T-cell (primary cell): Measurements from ENCODE around the gene CMC1. TPM values are rescaled to one million over a fixed set of nuclear protein-coding genes. Genes with fewer than 3 reads are reported as not detected.

Experiments used
- ATAC-seq, 4 experiments: fragments of 200-7000 bp in 3 of 4; fragments of 150-1000 bp in 1 of 4; cut with Tn5 transposase; replicated peaks in 1 of 4; 1 replicate in 3 of 4; 2 replicates in 1 of 4; pipeline ENCODE4 v1.10.0; 2021; ENCODE audit warnings: moderate library complexity in 3 of 4, mild to moderate bottlenecking in 2 of 4, moderate number of reproducible peaks in 1 of 4
- CTCF ChIA-PET, 2 donors: fragments of 300-600 bp; sonication (Branson Sonifier 250); formaldehyde crosslinking; loops; one replicate each; lab custom pipeline; 2022; ENCODE audit warnings: antibody characterized with exemption in 2 of 2; lab: Charles Lee
- POLR2A ChIA-PET, 2 donors: fragments of 300-600 bp; sonication (Branson Sonifier 250); formaldehyde crosslinking; loops; one replicate each; lab custom pipeline; 2022; ENCODE audit warnings: antibody characterized with exemption in 2 of 2; lab: Charles Lee
- DNase-seq, 35 experiments: peaks; one replicate each; pipeline versions ENCODE4 v3.0.0 to v3.0.0-alpha.2; 2013 to 2023
- H3K27ac ChIP-seq: one replicate; pipeline ENCODE4 v1.5.1; 2013; ENCODE audit warnings: low read length
- H3K27me3 ChIP-seq, 2 experiments: replicated peaks in 1 of 2; 1 replicate in 1 of 2; 2 replicates in 1 of 2; pipeline versions ENCODE4 v1.6.1 to v1.7.0; 2013; ENCODE audit warnings: low read length in 1 of 2, mixed read lengths in 1 of 2; ENCODE audit not compliant: control insufficient read depth in 2 of 2, insufficient read depth in 2 of 2; ENCODE audit errors: extremely low read depth in 1 of 2
- H3K36me3 ChIP-seq, 2 donors: 1 replicate in 1 of 2; 2 replicates in 1 of 2; pipeline versions ENCODE4 v1.6.1 to v1.7.0; 2013; ENCODE audit warnings: low read length in 1 of 2; ENCODE audit not compliant: control insufficient read depth in 2 of 2, insufficient read depth in 1 of 2; ENCODE audit errors: extremely low read depth in 1 of 2
- H3K4me1 ChIP-seq, 2 experiments: 1 replicate in 1 of 2; 2 replicates in 1 of 2; pipeline versions ENCODE4 v1.6.1 to v1.7.0; 2013; ENCODE audit warnings: low read length in 2 of 2, mixed read lengths in 1 of 2; ENCODE audit not compliant: insufficient read depth in 2 of 2, control insufficient read depth in 1 of 2; ENCODE audit errors: extremely low read depth in 1 of 2
- H3K4me3 ChIP-seq, 2 donors: 1 replicate in 1 of 2; 2 replicates in 1 of 2; pipeline versions ENCODE4 v1.5.1 to v1.7.0; 2013; ENCODE audit warnings: mild to moderate bottlenecking in 2 of 2, low read length in 1 of 2, moderate library complexity in 1 of 2; ENCODE audit not compliant: control insufficient read depth in 1 of 2; ENCODE audit errors: extremely low read depth in 1 of 2
- H3K9me3 ChIP-seq: 2 replicates; pipeline ENCODE4 v1.7.0; 2013
- H3K27ac Mint-ChIP-seq, 2 donors: one replicate each; pipeline ENCODE4 v1.8.0; 2020 to 2021; ENCODE audit warnings: mild to moderate bottlenecking in 2 of 2, mixed read lengths in 2 of 2
- H3K27me3 Mint-ChIP-seq, 2 donors: one replicate each; pipeline ENCODE4 v1.8.0; 2021 to 2022; ENCODE audit warnings: mixed read lengths in 2 of 2
- H3K36me3 Mint-ChIP-seq: one replicate; pipeline ENCODE4 v1.8.0; 2021; ENCODE audit warnings: mixed read lengths
- H3K4me1 Mint-ChIP-seq, 3 donors: one replicate each; pipeline ENCODE4 v1.8.0; 2020 to 2022; ENCODE audit warnings: mixed read lengths in 3 of 3, mild to moderate bottlenecking in 1 of 3
- H3K4me3 Mint-ChIP-seq, 3 donors: one replicate each; pipeline ENCODE4 v1.8.0; 2020 to 2022; ENCODE audit warnings: mild to moderate bottlenecking in 3 of 3, mixed read lengths in 3 of 3, moderate library complexity in 3 of 3
- H3K9me3 Mint-ChIP-seq, 3 donors: one replicate each; pipeline ENCODE4 v1.8.0; 2020 to 2022; ENCODE audit warnings: mixed read lengths in 3 of 3
- WGBS: methylation state at CpG from one replicate; pipeline ENCODE4 v1.1.5; 2013; ENCODE audit warnings: missing lambda C conversion rate; ENCODE audit not compliant: insufficient coverage; 5-methylcytosine and 5-hydroxymethylcytosine counted together
- total RNA-seq, 35 experiments: library from RNA in 6 of 35; stranded (reverse) in 6 of 35; fragments of 120-200 nt in 1 of 35; gene quantifications; one replicate each; pipeline versions ENCODE4 v1.2.1 to v1.2.4 and lab custom pipeline; 2013 to 2026

CMC1 gene
- total RNA-seq, 5 donors from 2014 or later (not counting 1 experiment from before 2014, with no cell fraction given), result 11.1 to 45.3 (median 18.8) TPM

DNA sequence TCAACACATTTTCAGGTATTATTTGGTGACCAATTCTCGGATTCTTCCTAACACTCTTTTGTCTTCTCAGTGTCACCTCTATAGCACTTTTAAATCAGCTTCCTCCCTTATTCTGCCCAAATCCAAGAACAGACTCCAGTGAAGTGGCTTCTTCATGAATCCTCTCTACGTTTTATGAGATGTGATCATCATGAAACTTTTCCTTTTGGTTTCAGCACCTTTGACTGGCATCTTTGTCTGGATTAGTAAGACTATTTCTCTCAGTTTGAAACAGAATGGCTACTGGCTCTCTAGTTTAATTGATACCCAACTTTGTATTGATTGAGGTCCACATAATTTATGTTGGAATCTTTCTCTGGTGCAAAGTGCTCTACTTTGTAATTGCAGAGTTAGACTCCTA lies 45.6 kb downstream of the CMC1 start:
- H3K27ac ChIP-seq, result no peak overlapping the region
- POLR2A ChIA-PET, result interaction anchor here in 1 of 2 donors (0.5 kb wide), 1 partner anchor 565 kb away, joined by 5 read pairs; the partner anchor contains the start of gene EOMES
- H3K36me3 ChIP-seq, result peaks cover 0 to 3% of the 10 kb centered on the region in 2 donors
- H3K27me3 ChIP-seq, result no peaks in the 10 kb centered on the region
- Mint-ChIP-seq H3K9me3 (peaks cover 0 to 3% (median 0%) of the 10 kb centered on the region in 3 donors), H3K4me1 (peaks cover 16 to 23% (median 18%) of the 10 kb centered on the region in 3 donors), H3K27ac (no peak overlapping the region), H3K4me3 (no peak overlapping the region), H3K36me3 (peaks cover 20% of the 10 kb centered on the region), H3K27me3 (no peaks in the 10 kb centered on the region)
- H3K9me3 ChIP-seq, result no peaks in the 10 kb centered on the region
- CTCF ChIA-PET, result interaction anchor here (0.6 to 5.3 kb wide), 14 partner anchors 17 to 1151 kb away, joined by 3 to 52 read pairs (median 6); partner anchors contain the start of gene EOMES (in 1 of the 2)
- H3K4me1 ChIP-seq, result no peaks in the 10 kb centered on the region
- ATAC-seq (no peak), DNase-seq (peak in 1 of 35 experiments; percentile 9)
- 89% methylated on average over 1 of the region's 2 CpGs for WGBS
- no peak overlapping the region for H3K4me3 ChIP-seq

DNA sequence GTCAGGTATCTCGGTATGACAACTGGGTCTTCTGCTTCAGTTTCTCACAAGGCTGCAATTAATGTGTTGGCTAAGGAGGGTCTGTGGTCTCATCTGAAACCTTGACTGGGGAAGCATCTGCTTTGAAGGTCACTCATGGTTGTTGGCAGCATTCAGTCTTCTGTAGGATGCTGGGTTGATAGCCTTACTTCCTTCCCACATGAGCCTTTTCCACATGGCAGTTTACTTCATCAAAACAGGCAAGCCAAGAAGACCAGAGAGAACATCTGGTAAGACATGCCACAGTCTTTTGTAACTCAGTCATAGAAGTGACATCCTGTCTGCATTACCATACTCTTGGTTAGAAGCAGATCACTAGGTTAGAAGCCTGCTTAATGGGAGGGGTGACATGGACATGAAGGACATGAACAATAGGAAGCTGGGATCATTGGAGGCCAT lies 49.5 kb downstream of the CMC1 start:
- Mint-ChIP-seq H3K4me3 (no peak overlapping the region), H3K4me1 (peaks cover 23 to 38% (median 26%) of the 10 kb centered on the region in 3 donors), H3K27me3 (no peaks in the 10 kb centered on the region), H3K36me3 (peaks cover 20% of the 10 kb centered on the region), H3K27ac (peak overlapping the region in 1 of 2 donors; percentile 45), H3K9me3 (peaks cover 0 to 3% (median 0%) of the 10 kb centered on the region in 3 donors)
- Histone ChIP-seq H3K4me1 (no peaks in the 10 kb centered on the region), H3K9me3 (no peaks in the 10 kb centered on the region), H3K27ac (no peak overlapping the region), H3K36me3 (peaks cover 0 to 3% of the 10 kb centered on the region in 2 donors), H3K27me3 (no peaks in the 10 kb centered on the region), H3K4me3 (no peak overlapping the region)
- POLR2A ChIA-PET, result no interaction called here
- ATAC-seq, result no peak
- WGBS, result no CpG with 5 or more reads among the region's 1 CpG
- CTCF ChIA-PET, result interaction anchor here in 1 of 2 donors (1.4 kb wide), 1 partner anchor 579 kb away, joined by 3 read pairs; no protein-coding TSS in a partner anchor
- DNase-seq, result peak in 1 of 35 experiments; percentile 25

DNA sequence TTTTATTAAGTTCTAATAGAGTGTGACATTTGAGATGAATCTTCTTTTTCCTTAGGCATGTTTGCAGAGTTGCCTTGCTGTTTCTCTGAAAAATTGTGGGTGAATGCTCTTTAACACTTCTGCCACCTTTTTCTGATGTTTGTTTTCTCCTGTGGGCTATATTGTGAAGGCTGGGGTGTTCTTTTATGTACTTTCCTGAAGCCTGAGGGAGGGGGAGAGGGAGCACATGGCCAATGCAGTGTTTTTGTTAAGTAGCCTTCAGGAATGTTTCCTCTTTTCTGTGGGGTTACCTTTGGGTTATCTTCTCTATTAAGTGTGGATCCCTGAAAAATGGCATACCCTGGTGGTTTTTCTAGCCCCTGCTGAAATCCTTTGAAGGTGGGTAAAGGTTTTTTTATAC lies 50.2 kb downstream of the CMC1 start:
- peak overlapping the region in 1 of 2 donors; percentile 18 for H3K4me3 ChIP-seq
- H3K4me3 Mint-ChIP-seq, result peak overlapping the region in 1 of 3 donors; percentile 60
- ChIA-PET CTCF (interaction anchor here in 1 of 2 donors (0.8 kb wide), 2 partner anchors 13 to 34 kb away, joined by 3 read pairs; no protein-coding TSS in a partner anchor), POLR2A (interaction anchor here in 1 of 2 donors (0.6 kb wide), 1 partner anchor 33 kb away, joined by 7 read pairs; no protein-coding TSS in a partner anchor)
- H3K9me3 ChIP-seq, result no peaks in the 10 kb centered on the region
- ATAC-seq (no peak), DNase-seq (no peak)
- H3K27me3 Mint-ChIP-seq, result no peaks in the 10 kb centered on the region
- peaks cover 0 to 2% of the 10 kb centered on the region in 2 experiments for H3K4me1 ChIP-seq
- peaks cover 20% of the 10 kb centered on the region for H3K36me3 Mint-ChIP-seq
- H3K27me3 ChIP-seq, result no peaks in the 10 kb centered on the region
- no peak overlapping the region for H3K27ac Mint-ChIP-seq
- H3K9me3 Mint-ChIP-seq, result peaks cover 0 to 3% (median 0%) of the 10 kb centered on the region in 3 donors
- H3K27ac ChIP-seq, result peak overlapping the region; percentile 33
- peaks cover 0 to 3% of the 10 kb centered on the region in 2 donors for H3K36me3 ChIP-seq
- peaks cover 22 to 34% (median 24%) of the 10 kb centered on the region in 3 donors for H3K4me1 Mint-ChIP-seq

GRCh38 chr3:28292622-28293021 lies 51.2 kb downstream of the CMC1 start:
- peaks cover 0 to 2% of the 10 kb centered on the region in 2 experiments for H3K4me1 ChIP-seq
- H3K9me3 ChIP-seq, result no peaks in the 10 kb centered on the region
- CTCF ChIA-PET, result interaction anchor here (0.5 to 1.0 kb wide), 3 partner anchors 23 to 792 kb away, joined by 3 read pairs; no protein-coding TSS in a partner anchor
- ATAC-seq (no peak), DNase-seq (no peak)
- H3K36me3 ChIP-seq, result peaks cover 0 to 3% of the 10 kb centered on the region in 2 donors
- H3K4me3 ChIP-seq, result peak overlapping the region in 1 of 2 donors; percentile 18
- H3K36me3 Mint-ChIP-seq, result peaks cover 26% of the 10 kb centered on the region
- no peaks in the 10 kb centered on the region for H3K27me3 ChIP-seq
- WGBS, result no CpG with 5 or more reads among the region's 4 CpGs
- peaks cover 0 to 3% (median 0%) of the 10 kb centered on the region in 3 donors for H3K9me3 Mint-ChIP-seq
- no peak overlapping the region for H3K27ac ChIP-seq
- H3K4me3 Mint-ChIP-seq, result peak overlapping the region; percentile 3 to 59 (median 39)
- peak overlapping the region in 1 of 2 donors; percentile 4 for H3K27ac Mint-ChIP-seq
- POLR2A ChIA-PET, result interaction anchor here in 1 of 2 donors (0.5 to 1.5 kb wide), 3 partner anchors 11 to 571 kb away, joined by 4 to 7 read pairs (median 4); partner anchors contain the start of gene EOMES
- peaks cover 18 to 33% (median 27%) of the 10 kb centered on the region in 3 donors for H3K4me1 Mint-ChIP-seq
- H3K27me3 Mint-ChIP-seq, result no peaks in the 10 kb centered on the region

DNA sequence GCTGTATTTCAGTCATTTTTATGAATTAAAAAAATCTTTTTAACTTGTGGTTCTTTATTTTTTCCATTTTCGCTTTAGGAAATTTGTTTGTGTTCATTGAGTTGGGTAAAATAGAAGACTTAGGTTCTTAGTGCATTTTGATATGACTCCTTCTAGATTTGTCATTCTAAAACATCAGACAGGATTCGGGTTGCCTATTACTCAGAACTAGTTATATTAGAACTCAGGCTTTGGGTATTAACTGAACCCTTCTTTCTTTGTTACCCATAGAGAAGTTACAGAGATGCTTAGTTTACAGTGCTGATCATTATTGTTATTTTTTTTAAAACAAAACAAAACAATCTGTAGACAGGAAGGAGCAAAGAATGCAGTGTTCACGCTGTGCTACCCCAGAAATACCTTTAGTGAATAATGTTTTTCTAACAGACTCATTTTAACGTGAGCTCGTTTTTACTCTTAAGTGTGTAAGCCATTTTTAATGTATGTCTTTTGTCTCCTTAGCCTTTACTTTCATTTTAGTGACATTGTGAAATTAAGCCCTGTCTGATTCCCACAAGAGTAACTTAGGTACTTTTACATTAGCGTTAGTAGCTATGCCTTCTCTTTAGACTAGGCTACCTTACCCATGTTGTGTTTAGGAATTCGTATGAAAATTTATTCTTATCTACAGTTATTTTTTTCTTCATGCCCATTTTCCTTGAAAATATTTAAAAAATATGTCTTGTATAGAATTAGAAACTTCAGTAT lies 53.4 kb downstream of the CMC1 start:
- peaks cover 24% of the 10 kb centered on the region for H3K36me3 Mint-ChIP-seq
- ChIA-PET CTCF (interaction anchor here in 1 of 2 donors (0.7 to 2.6 kb wide), 3 partner anchors 8 to 583 kb away, joined by 3 to 14 read pairs (median 3); no protein-coding TSS in a partner anchor), POLR2A (interaction anchor here in 1 of 2 donors (0.7 kb wide), 1 partner anchor 579 kb away, joined by 11 read pairs; no protein-coding TSS in a partner anchor)
- no peak for ATAC-seq
- H3K27me3 ChIP-seq, result no peaks in the 10 kb centered on the region
- peaks cover 0 to 3% (median 0%) of the 10 kb centered on the region in 3 donors for H3K9me3 Mint-ChIP-seq
- peak in 1 of 35 experiments; percentile 17 for DNase-seq
- H3K36me3 ChIP-seq, result peaks cover 0 to 3% of the 10 kb centered on the region in 2 donors
- peak overlapping the region in 1 of 2 donors; percentile 28 for H3K27ac Mint-ChIP-seq
- H3K4me1 Mint-ChIP-seq, result peaks cover 18 to 33% (median 27%) of the 10 kb centered on the region in 3 donors
- H3K4me3 Mint-ChIP-seq, result peak overlapping the region in 1 of 3 donors; percentile 13
- H3K27ac ChIP-seq, result peak overlapping the region; percentile 39
- no peaks in the 10 kb centered on the region for H3K27me3 Mint-ChIP-seq
- peak overlapping the region in 1 of 2 donors; percentile 18 for H3K4me3 ChIP-seq
- no CpG with 5 or more reads among the region's 7 CpGs for WGBS
- H3K9me3 ChIP-seq, result no peaks in the 10 kb centered on the region
- H3K4me1 ChIP-seq, result peaks cover 0 to 2% of the 10 kb centered on the region in 2 experiments
